CD14-positive monocyte (primary cell): ENCODE data around the gene WARS2. TPM values are rescaled to one million over a fixed set of nuclear protein-coding genes. Genes with fewer than 3 reads are reported as not detected.

ENCODE experiments used
- DNase-seq, 3 donors: peaks; one replicate each; pipeline ENCODE4 v3.0.0-alpha.2; 2011 to 2022
- H2AFZ ChIP-seq: 2 replicates; pipeline ENCODE4 v1.6.0; 2012; ENCODE audit warnings: mild to moderate bottlenecking, low read depth, low read length, inconsistent platforms; ENCODE audit not compliant: insufficient read depth, poor library complexity, severe bottlenecking
- H3K27ac ChIP-seq, 2 donors: 1 replicate in 1 of 2; 2 replicates in 1 of 2; pipeline ENCODE4 v1.5.1; 2012 to 2013; ENCODE audit warnings: low read length in 2 of 2, control low read depth in 1 of 2, inconsistent platforms in 1 of 2, low read depth in 1 of 2, mild to moderate bottlenecking in 1 of 2
- H3K27me3 ChIP-seq, 2 donors: one replicate each; pipeline versions ENCODE4 v1.6.0 to v1.6.1; 2011 to 2013; ENCODE audit warnings: low read length in 2 of 2; ENCODE audit not compliant: control insufficient read depth in 2 of 2, insufficient read depth in 2 of 2
- H3K36me3 ChIP-seq, 2 donors: replicated peaks in 1 of 2; 1 replicate in 1 of 2; 2 replicates in 1 of 2; pipeline versions ENCODE4 v1.5.1 to v1.6.1; 2012 to 2013; ENCODE audit warnings: low read length in 2 of 2, control low read depth in 1 of 2, inconsistent platforms in 1 of 2, mild to moderate bottlenecking in 1 of 2; ENCODE audit not compliant: insufficient read depth in 2 of 2, control insufficient read depth in 1 of 2
- H3K4me1 ChIP-seq, 2 donors: 1 replicate in 1 of 2; 2 replicates in 1 of 2; pipeline versions ENCODE4 v1.5.1 to v1.6.1; 2012 to 2013; ENCODE audit warnings: low read length in 2 of 2, control low read depth in 1 of 2, inconsistent platforms in 1 of 2, mild to moderate bottlenecking in 1 of 2, moderate library complexity in 1 of 2; ENCODE audit not compliant: insufficient read depth in 2 of 2, control insufficient read depth in 1 of 2
- H3K4me2 ChIP-seq: replicated peaks from 2 replicates; pipeline ENCODE3; 2012; ENCODE audit warnings: low read length, moderate library complexity, mild to moderate bottlenecking; ENCODE audit not compliant: poor library complexity, severe bottlenecking; ENCODE audit errors: extremely low read depth
- H3K4me3 ChIP-seq, 3 experiments: fragments of 200-600 bp in 1 of 3; sonication (generic) in 1 of 3; replicated peaks in 1 of 3; 1 replicate in 2 of 3; 2 replicates in 1 of 3; pipeline ENCODE4 v1.5.1; 2011 to 2013; ENCODE audit warnings: low read length in 3 of 3, mild to moderate bottlenecking in 3 of 3, control low read depth in 2 of 3, low read depth in 2 of 3, inconsistent platforms in 1 of 3, moderate library complexity in 1 of 3
- H3K79me2 ChIP-seq: 2 replicates; pipeline ENCODE4 v1.6.0; 2012; ENCODE audit warnings: mild to moderate bottlenecking, control low read depth, inconsistent platforms, low read length, moderate library complexity; ENCODE audit not compliant: insufficient read depth
- H3K9ac ChIP-seq: 2 replicates; pipeline ENCODE4 v1.6.0; 2017; ENCODE audit warnings: low read length, mild to moderate bottlenecking; ENCODE audit not compliant: insufficient read depth, poor library complexity, severe bottlenecking
- H3K9me3 ChIP-seq, 2 donors: replicated peaks in 1 of 2; 1 replicate in 1 of 2; 2 replicates in 1 of 2; pipeline versions ENCODE4 v1.5.1 to v1.6.1; 2012 to 2013; ENCODE audit warnings: low read length in 2 of 2, control low read depth in 1 of 2; ENCODE audit not compliant: control insufficient read depth in 1 of 2, insufficient read depth in 1 of 2
- H4K20me1 ChIP-seq: 2 replicates; pipeline ENCODE4 v1.6.0; 2012; ENCODE audit warnings: mild to moderate bottlenecking, low read length, control low read depth, moderate library complexity; ENCODE audit not compliant: insufficient read depth
- H3K27ac Mint-ChIP-seq, 7 donors: one replicate each; pipeline ENCODE4 v1.8.0; 2020; ENCODE audit warnings: mild to moderate bottlenecking in 7 of 7, mixed read lengths in 7 of 7, moderate library complexity in 6 of 7, inconsistent platforms in 2 of 7
- H3K27me3 Mint-ChIP-seq, 3 donors: one replicate each; pipeline ENCODE4 v1.8.0; 2021 to 2022; ENCODE audit warnings: low read depth in 3 of 3, mild to moderate bottlenecking in 3 of 3, mixed read lengths in 3 of 3, moderate library complexity in 3 of 3, inconsistent platforms in 1 of 3
- H3K36me3 Mint-ChIP-seq, 2 donors: one replicate each; pipeline ENCODE4 v1.8.0; 2020; ENCODE audit warnings: mixed read lengths in 2 of 2, inconsistent platforms in 1 of 2, mild to moderate bottlenecking in 1 of 2
- H3K4me1 Mint-ChIP-seq: one replicate; pipeline ENCODE4 v1.8.0; 2020; ENCODE audit warnings: mild to moderate bottlenecking, mixed read lengths
- H3K4me3 Mint-ChIP-seq, 2 donors: one replicate each; pipeline ENCODE4 v1.8.0; 2020; ENCODE audit warnings: mild to moderate bottlenecking in 2 of 2, mixed read lengths in 2 of 2, moderate library complexity in 1 of 2
- H3K9me3 Mint-ChIP-seq, 7 donors: one replicate each; pipeline ENCODE4 v1.8.0; 2020 to 2022; ENCODE audit warnings: mixed read lengths in 7 of 7, mild to moderate bottlenecking in 6 of 7, moderate library complexity in 6 of 7, inconsistent platforms in 2 of 7
- CTCF ChIP-seq: fragments of 200-600 bp; IDR thresholded peaks from one replicate; pipeline ENCODE4 v1.8.0; 2022; ENCODE audit warnings: antibody characterized with exemption, mild to moderate bottlenecking
- WGBS: methylation state at CpG from one replicate; pipeline ENCODE4 v1.1.5; 2013; ENCODE audit warnings: missing lambda C conversion rate; ENCODE audit not compliant: insufficient coverage; 5-methylcytosine and 5-hydroxymethylcytosine counted together
- intact Hi-C, 2 donors: fragments of 100-400 bp; cut with micrococcal nuclease; formaldehyde crosslinking; loops; one replicate each; pipeline versions ENCODE4 v1.15.0 to v1.15.1; 2023
- polyA plus RNA-seq, 3 donors: library from polyadenylated mRNA; depleted of rRNA in 1 of 3; unstranded in 2 of 3; stranded (reverse) in 1 of 3; fragments of 300-500 nt in 2 of 3; fragments of >200 nt in 1 of 3; fragmentation: Illumina TruSeq in 2 of 3; gene quantifications; 1 replicate in 2 of 3; 2 replicates in 1 of 3; pipeline ENCODE4 v1.2.3, GENCODE V29; 2012 to 2021

The WARS2 gene
- polyA plus RNA-seq, 3 donors: 4.6 to 5.1 (median 4.7) TPM

GRCh38 chr1:118989878-118990378, 150.5 kb downstream of the WARS2 start:
- WGBS: under 1% methylated on average over 20 of the region's 22 CpGs
- H3K27ac Mint-ChIP-seq: no peak overlapping the region
- peaks cover 0 to 81% of the 10 kb centered on the region in 2 donors for H3K9me3 ChIP-seq
- intact Hi-C loops: no loop called here
- no peak for TF ChIP-seq CTCF
- no peak overlapping the region for H3K4me2 ChIP-seq
- peaks cover 97 to 100% of the 10 kb centered on the region in 2 donors for H3K27me3 ChIP-seq
- H3K79me2 ChIP-seq: no peaks in the 10 kb centered on the region
- H3K36me3 ChIP-seq: no peaks in the 10 kb centered on the region
- peaks cover 97 to 100% (median 99%) of the 10 kb centered on the region in 3 donors for H3K27me3 Mint-ChIP-seq
- H2AFZ ChIP-seq: no peak overlapping the region
- no peak overlapping the region for H3K9ac ChIP-seq
- no peak overlapping the region for H3K27ac ChIP-seq
- peaks cover 0 to 49% (median 29%) of the 10 kb centered on the region in 7 donors for H3K9me3 Mint-ChIP-seq
- DNase-seq: no peak
- no peaks in the 10 kb centered on the region for H4K20me1 ChIP-seq
- H3K4me3 ChIP-seq: no peak overlapping the region
- H3K4me1 Mint-ChIP-seq: peaks cover 32% of the 10 kb centered on the region
- H3K4me1 ChIP-seq: peaks cover 0 to 9% of the 10 kb centered on the region in 2 donors
- peak overlapping the region in 1 of 2 donors; percentile 88 for H3K4me3 Mint-ChIP-seq
- peaks cover 5 to 28% of the 10 kb centered on the region in 2 donors for H3K36me3 Mint-ChIP-seq

DNA sequence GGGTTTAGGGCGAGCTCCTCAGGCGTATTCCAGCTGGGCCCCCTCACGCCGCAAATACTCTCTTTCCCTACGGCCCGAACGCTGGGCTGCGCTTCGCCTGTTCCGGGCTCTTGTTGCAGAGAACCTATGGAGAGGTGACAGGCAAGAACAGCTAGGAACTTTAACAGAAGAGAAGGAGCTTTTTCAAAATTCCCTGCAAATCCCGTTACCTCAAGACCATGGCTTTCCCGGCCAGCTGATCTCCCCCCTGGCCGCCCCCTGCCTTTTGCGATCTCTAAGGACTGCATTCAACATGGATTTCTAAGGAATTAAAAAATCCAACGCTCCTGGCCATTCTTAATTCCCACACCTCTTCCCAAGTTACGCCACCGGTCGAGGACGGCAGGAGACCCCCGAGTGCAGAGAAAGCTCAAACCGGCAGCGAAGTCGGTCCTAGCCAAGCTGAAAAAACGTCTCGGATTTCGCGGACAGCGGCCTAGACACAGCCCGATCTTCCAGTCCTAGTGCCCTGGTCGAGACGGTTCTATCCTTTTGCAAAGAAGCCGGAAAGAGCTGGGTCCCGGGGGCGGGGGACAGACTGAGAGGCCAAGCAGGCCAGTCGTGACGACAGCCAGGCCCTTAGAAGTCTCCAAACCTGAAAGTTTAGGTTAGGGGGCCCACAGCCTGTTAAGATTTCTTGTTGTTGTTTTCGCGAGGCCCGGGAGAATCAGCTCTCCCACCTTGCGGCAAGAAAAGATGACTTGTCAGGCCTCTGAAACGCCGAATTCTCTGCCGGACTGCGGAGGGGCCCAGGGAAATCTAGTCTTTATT, 151.2 kb downstream of the WARS2 start:
- Histone ChIP-seq H3K27ac (no peak overlapping the region), H3K36me3 (no peaks in the 10 kb centered on the region), H3K4me3 (no peak overlapping the region), H3K27me3 (peaks cover 97 to 100% of the 10 kb centered on the region in 2 donors), H2AFZ (no peak overlapping the region), H3K4me1 (peaks cover 3 to 16% of the 10 kb centered on the region in 2 donors), H3K4me2 (no peak overlapping the region), H3K9me3 (peaks cover 0 to 81% of the 10 kb centered on the region in 2 donors), H3K79me2 (no peaks in the 10 kb centered on the region), H3K9ac (no peak overlapping the region), H4K20me1 (no peaks in the 10 kb centered on the region)
- Mint-ChIP-seq H3K9me3 (peaks cover 0 to 56% (median 32%) of the 10 kb centered on the region in 7 donors), H3K4me1 (peaks cover 39% of the 10 kb centered on the region), H3K36me3 (peaks cover 5 to 30% of the 10 kb centered on the region in 2 donors), H3K27ac (peak overlapping the region in 1 of 7 donors; percentile 19), H3K4me3 (peak overlapping the region in 1 of 2 donors; percentile 88), H3K27me3 (peaks cover 97 to 100% (median 99%) of the 10 kb centered on the region in 3 donors)
- WGBS: 8% methylated on average over 39 of the region's 44 CpGs
- DNase-seq: no peak
- intact Hi-C loops: no loop called here
- TF ChIP-seq CTCF: no peak
